GM18505 (cell line): ENCODE data around the gene SLC25A24.
A peak's percentile ranks its signal among the peaks of the same experiment; 100 is the strongest.
"Not testable (repeated sequence)": the region's sequence is repeated elsewhere in the genome, so short reads cannot be mapped to it uniquely, and the experiment has no call there.

Source experiments
- ATAC-seq: cut with Tn5 transposase; IDR thresholded peaks from one replicate; pipeline ENCODE4 v1.9.1; 2021; ENCODE audit not compliant: unreplicated experiment
- POLR2A ChIP-seq: IDR thresholded peaks from 4 replicates; pipeline ENCODE4 v1.6.1; 2011; ENCODE audit warnings: borderline replicate concordance; ENCODE audit not compliant: insufficient read depth, insufficient read length; ENCODE audit errors: extremely low read depth

Gene SLC25A24

GRCh38 chr1:108140177-108140576 is 60.0 kb downstream of the SLC25A24 start:
- no peak for ATAC-seq
- TF ChIP-seq POLR2A = no peak

GRCh38 chr1:108139555-108139954 is 60.6 kb downstream of the SLC25A24 start:
- not testable (repeated sequence) for ATAC-seq

GRCh38 chr1:108133148-108133547 is 67.0 kb downstream of the SLC25A24 start:
- ATAC-seq = not testable (repeated sequence)

GRCh38 chr1:108132367-108132766 is 67.8 kb downstream of the SLC25A24 start:
- not testable (repeated sequence) for ATAC-seq

- ATAC-seq = not testable (repeated sequence)
Measured at GRCh38 chr1:108131281-108131680, 68.9 kb downstream of the SLC25A24 start.

- no peak for TF ChIP-seq POLR2A
- no peak for ATAC-seq
Measured at GRCh38 chr1:108130794-108131193, 69.3 kb downstream of the SLC25A24 start.

- no peak for ATAC-seq
Measured at GRCh38 chr1:108129999-108130398, 70.1 kb downstream of the SLC25A24 start.

GRCh38 chr1:108125312-108126138 is 74.6 kb downstream of the SLC25A24 start:
- TF ChIP-seq POLR2A = no peak
- peak; percentile 92 for ATAC-seq

More at GRCh38 chr1:108129999-108130398, 70.1 kb downstream of the SLC25A24 start:
- TF ChIP-seq POLR2A = no peak

GRCh38 chr1:108124622-108125311 is 75.4 kb downstream of the SLC25A24 start:
- no peak for ATAC-seq
- TF ChIP-seq POLR2A = no peak

- TF ChIP-seq POLR2A = no peak
- ATAC-seq = no peak
Measured at GRCh38 chr1:108124023-108124422, 76.1 kb downstream of the SLC25A24 start.

GRCh38 chr1:108121358-108122143 is 78.6 kb downstream of the SLC25A24 start:
- ATAC-seq = no peak
- TF ChIP-seq POLR2A = no peak

GRCh38 chr1:108120163-108120562 is 80.0 kb downstream of the SLC25A24 start:
- no peak for TF ChIP-seq POLR2A
- ATAC-seq = no peak

GRCh38 chr1:108119500-108119899 is 80.6 kb downstream of the SLC25A24 start:
- ATAC-seq = no peak
- TF ChIP-seq POLR2A = no peak
